IMR-90 (cell line): Measurements from ENCODE around the gene MPZL1. TPM values are rescaled to one million over a fixed set of nuclear protein-coding genes. Genes with fewer than 3 reads are reported as not detected.
A peak's percentile ranks its signal among the peaks of the same experiment; 100 is the strongest.

Experiments
- ATAC-seq: fragments of 200-7000 bp; cut with Tn5 transposase; 2 replicates; pipeline ENCODE4 v1.9.1; 2020; ENCODE audit warnings: low read depth, mild to moderate bottlenecking, moderate library complexity
- BruUV-seq: library from RNA; stranded (reverse); fragments of 400-500 nt; replicated peaks from 2 replicates; lab custom pipeline; 2021; lab: Mats Ljungman, UMichigan
- CTCF ChIA-PET: fragments of 300-600 bp; formaldehyde crosslinking; extraction: SDS; loops from one replicate; lab custom pipeline; 2021; ENCODE audit warnings: antibody characterized with exemption; lab: Yijun Ruan, JAX
- POLR2A ChIA-PET: fragments of 300-600 bp; sonication (Branson Sonifier 250); formaldehyde crosslinking; loops from one replicate; lab custom pipeline; 2022; ENCODE audit warnings: antibody characterized with exemption; ENCODE audit not compliant: unreplicated experiment; lab: Charles Lee
- DNase-seq: peaks from one replicate; pipeline ENCODE4 v3.0.0; 2013
- H2AFZ ChIP-seq: replicated peaks from 2 replicates; pipeline ENCODE3; 2013; ENCODE audit warnings: low read length, mild to moderate bottlenecking; ENCODE audit not compliant: poor library complexity
- H2AK5ac ChIP-seq: 2 replicates; pipeline ENCODE4 v1.6.1; 2013; ENCODE audit warnings: low read depth, low read length, inconsistent platforms
- H2AK9ac ChIP-seq: replicated peaks from 2 replicates; pipeline ENCODE3; 2013; ENCODE audit warnings: mild to moderate bottlenecking, low read depth, low read length, moderate library complexity; ENCODE audit not compliant: poor library complexity
- H2BK120ac ChIP-seq: 2 replicates; pipeline ENCODE4 v1.6.1; 2013; ENCODE audit warnings: low read depth, low read length, inconsistent platforms
- H2BK15ac ChIP-seq: 3 replicates; pipeline ENCODE4 v1.6.1; 2013; ENCODE audit warnings: low read depth, low read length, inconsistent platforms
- H2BK20ac ChIP-seq: 2 replicates; pipeline ENCODE4 v1.6.1; 2013; ENCODE audit warnings: low read depth, mild to moderate bottlenecking, inconsistent platforms, low read length, moderate library complexity
- H2BK5ac ChIP-seq: 2 replicates; pipeline ENCODE4 v1.6.1; 2013; ENCODE audit warnings: mild to moderate bottlenecking, low read depth, low read length, inconsistent platforms; ENCODE audit not compliant: poor library complexity, severe bottlenecking
- H3K14ac ChIP-seq: replicated peaks from 2 replicates; pipeline ENCODE4 v1.6.1; 2013; ENCODE audit warnings: low read depth, low read length, inconsistent platforms
- H3K18ac ChIP-seq: 2 replicates; pipeline ENCODE4 v1.6.1; 2013; ENCODE audit warnings: low read depth, low read length, control low read depth
- H3K23ac ChIP-seq: 2 replicates; pipeline ENCODE4 v1.6.1; 2013; ENCODE audit warnings: low read depth, low read length, inconsistent platforms
- H3K27ac ChIP-seq: 2 replicates; pipeline ENCODE4 v1.5.1; 2013; ENCODE audit warnings: mild to moderate bottlenecking, control low read depth, low read length; ENCODE audit not compliant: insufficient read depth
- H3K27me3 ChIP-seq: 2 replicates; pipeline ENCODE4 v1.6.1; 2013; ENCODE audit warnings: low read length; ENCODE audit not compliant: control insufficient read depth, insufficient read depth
- H3K36me3 ChIP-seq: 2 replicates; pipeline ENCODE4 v1.6.1; 2013; ENCODE audit warnings: low read length, mixed read lengths; ENCODE audit not compliant: control insufficient read depth, insufficient read depth
- H3K4ac ChIP-seq: 2 replicates; pipeline ENCODE4 v1.6.1; 2013; ENCODE audit warnings: low read depth, low read length, inconsistent platforms
- H3K4me1 ChIP-seq: 2 replicates; pipeline ENCODE4 v1.6.1; 2013; ENCODE audit warnings: low read length, mixed read lengths; ENCODE audit not compliant: control insufficient read depth, insufficient read depth
- H3K4me2 ChIP-seq: 2 replicates; pipeline ENCODE4 v1.6.1; 2013; ENCODE audit warnings: low read depth, mild to moderate bottlenecking, control low read depth, low read length, moderate library complexity
- H3K4me3 ChIP-seq: 2 replicates; pipeline ENCODE4 v1.5.1; 2013; ENCODE audit warnings: low read depth, mild to moderate bottlenecking, control low read depth, low read length, moderate library complexity; ENCODE audit not compliant: insufficient read depth
- H3K56ac ChIP-seq: 2 replicates; pipeline ENCODE4 v1.6.1; 2013; ENCODE audit warnings: low read length, inconsistent platforms; ENCODE audit not compliant: insufficient read depth; ENCODE audit errors: extremely low read depth
- H3K79me1 ChIP-seq, 2 experiments: 2 replicates each; pipeline ENCODE4 v1.6.1; 2013; ENCODE audit warnings: low read length in 2 of 2, inconsistent platforms in 1 of 2, low read depth in 1 of 2
- H3K9ac ChIP-seq: 2 replicates; pipeline ENCODE4 v1.6.1; 2013; ENCODE audit warnings: low read depth, low read length, control low read depth
- H3K9me1 ChIP-seq: 2 replicates; pipeline ENCODE4 v1.6.1; 2013; ENCODE audit warnings: low read length, inconsistent platforms; ENCODE audit not compliant: insufficient read depth
- H3K9me3 ChIP-seq: 2 replicates; pipeline ENCODE4 v1.6.1; 2013; ENCODE audit warnings: low read length; ENCODE audit not compliant: control insufficient read depth, insufficient read depth
- H4K20me1 ChIP-seq: 2 replicates; pipeline ENCODE4 v1.6.1; 2013; ENCODE audit warnings: low read length, inconsistent platforms; ENCODE audit not compliant: insufficient read depth
- H4K5ac ChIP-seq: 2 replicates; pipeline ENCODE4 v1.6.1; 2013; ENCODE audit warnings: mild to moderate bottlenecking, low read depth, low read length, control low read depth
- H4K8ac ChIP-seq, 2 experiments: 2 replicates each; pipeline ENCODE4 v1.6.1; 2013; ENCODE audit warnings: low read depth in 2 of 2, low read length in 2 of 2, control low read depth in 1 of 2, inconsistent platforms in 1 of 2
- H4K91ac ChIP-seq: 2 replicates; pipeline ENCODE4 v1.6.1; 2013; ENCODE audit warnings: low read depth, low read length, inconsistent platforms; ENCODE audit not compliant: insufficient read depth
- BHLHE40 ChIP-seq: fragments of 150-350 bp; IDR thresholded peaks from 2 replicates; pipeline ENCODE4 v1.6.1; 2016; ENCODE audit warnings: mild to moderate bottlenecking, low read depth, low read length
- CEBPB ChIP-seq: IDR thresholded peaks from 2 replicates; pipeline ENCODE4 v1.6.1; 2012; ENCODE audit warnings: low read depth, low read length, improper control_type of control experiment
- CHD1 ChIP-seq: IDR thresholded peaks from 2 replicates; pipeline ENCODE4 v1.6.1; 2012; ENCODE audit warnings: low read depth, low read length, improper control_type of control experiment
- FOS ChIP-seq: fragments of 150-350 bp; IDR thresholded peaks from 2 replicates; pipeline ENCODE4 v1.6.1; 2016; ENCODE audit warnings: low read depth, low read length
- MAFK ChIP-seq: IDR thresholded peaks from 2 replicates; pipeline ENCODE4 v1.6.1; 2012; ENCODE audit warnings: low read depth, low read length, improper control_type of control experiment
- MAZ ChIP-seq: IDR thresholded peaks from 2 replicates; pipeline ENCODE4 v1.6.1; 2012; ENCODE audit warnings: low read depth, mild to moderate bottlenecking, low read length, improper control_type of control experiment, moderate library complexity, borderline replicate concordance
- MXI1 ChIP-seq: IDR thresholded peaks from 2 replicates; pipeline ENCODE4 v1.6.1; 2012; ENCODE audit warnings: low read depth, mild to moderate bottlenecking, low read length, moderate library complexity, borderline replicate concordance
- NFE2L2 ChIP-seq: fragments of 150-350 bp; IDR thresholded peaks from 2 replicates; pipeline ENCODE4 v1.6.1; 2016; ENCODE audit warnings: low read depth, mild to moderate bottlenecking, low read length
- POLR2A ChIP-seq: IDR thresholded peaks from 2 replicates; pipeline ENCODE4 v1.6.1; 2012; ENCODE audit warnings: mild to moderate bottlenecking, low read depth, low read length
- RAD21 ChIP-seq: IDR thresholded peaks from 2 replicates; pipeline ENCODE4 v1.6.1; 2012; ENCODE audit warnings: low read length, improper control_type of control experiment
- RCOR1 ChIP-seq: IDR thresholded peaks from 2 replicates; pipeline ENCODE4 v1.6.1; 2012; ENCODE audit warnings: mild to moderate bottlenecking, low read length, improper control_type of control experiment; ENCODE audit not compliant: insufficient replicate concordance
- RFX5 ChIP-seq: IDR thresholded peaks from 2 replicates; pipeline ENCODE4 v1.8.0; 2012; ENCODE audit warnings: low read depth, mild to moderate bottlenecking, low read length, moderate library complexity
- SMC3 ChIP-seq: fragments of 150-350 bp; IDR thresholded peaks from 2 replicates; pipeline ENCODE4 v1.6.1; 2016; ENCODE audit warnings: low read depth, mild to moderate bottlenecking, antibody characterized with exemption, low read length, moderate library complexity
- WGBS, 2 experiments: methylation state at CpG; one replicate each; pipeline versions ENCODE4 v1.1.5 to v1.1.7; 2013; ENCODE audit warnings: missing lambda C conversion rate in 2 of 2; ENCODE audit not compliant: insufficient read length in 1 of 2; ENCODE audit errors: extremely low coverage in 2 of 2; 5-methylcytosine and 5-hydroxymethylcytosine counted together
- dilution Hi-C: fragments of 300-500 bp; cut with HindIII; formaldehyde crosslinking; loops from one replicate; pipeline ENCODE4 v1.14.3; 2018; ENCODE audit warnings: low sequenced_read_pairs; ENCODE audit not compliant: unreplicated experiment
- in situ Hi-C: fragments of 300-500 bp; cut with MboI; formaldehyde crosslinking; loops from 3 replicates; pipeline ENCODE4 v1.14.3; 2019; ENCODE audit warnings: low sequenced_read_pairs, inconsistent platforms, mixed read lengths
- intact Hi-C: fragments of 100-400 bp; cut with micrococcal nuclease; formaldehyde crosslinking; loops from 2 replicates; pipeline ENCODE4 v1.10.0; 2022
- polyA plus RNA-seq, 3 experiments: library from polyadenylated mRNA; depleted of rRNA; stranded (reverse); fragments of >200 nt; gene quantifications; 2 replicates each; pipeline ENCODE4 v1.2.3, GENCODE V29; 2012; ENCODE audit warnings: low replicate concordance in 1 of 3
- total RNA-seq: library from RNA; depleted of rRNA; stranded (reverse); fragments of >200 nt; gene quantifications from 2 replicates; pipeline ENCODE4 v1.2.3, GENCODE V29; 2012
- TF ChIP-seq, protein P1 (sequence below): fragments of 150-350 bp; IDR thresholded peaks from 2 replicates; pipeline ENCODE4 v1.6.1; 2017; ENCODE audit warnings: mild to moderate bottlenecking, antibody characterized with exemption, low read length, low read depth
- TF ChIP-seq, protein P2 (sequence below): conservative IDR thresholded peaks from 2 replicates; pipeline ENCODE4 v1.5.1; 2012; ENCODE audit warnings: mild to moderate bottlenecking, low read depth, low read length, improper control_type of control experiment
- TF ChIP-seq, protein P3 (sequence below): fragments of 150-350 bp; IDR thresholded peaks from 2 replicates; pipeline ENCODE4 v1.6.1; 2016; ENCODE audit warnings: low read depth, mild to moderate bottlenecking, low read length, moderate library complexity, borderline replicate concordance

MPZL1 gene
- total and polyA plus RNA-seq, 2 of the 4 experiments (the other 2 are of a cell fraction), result 55.3 to 87.3 TPM

DNA sequence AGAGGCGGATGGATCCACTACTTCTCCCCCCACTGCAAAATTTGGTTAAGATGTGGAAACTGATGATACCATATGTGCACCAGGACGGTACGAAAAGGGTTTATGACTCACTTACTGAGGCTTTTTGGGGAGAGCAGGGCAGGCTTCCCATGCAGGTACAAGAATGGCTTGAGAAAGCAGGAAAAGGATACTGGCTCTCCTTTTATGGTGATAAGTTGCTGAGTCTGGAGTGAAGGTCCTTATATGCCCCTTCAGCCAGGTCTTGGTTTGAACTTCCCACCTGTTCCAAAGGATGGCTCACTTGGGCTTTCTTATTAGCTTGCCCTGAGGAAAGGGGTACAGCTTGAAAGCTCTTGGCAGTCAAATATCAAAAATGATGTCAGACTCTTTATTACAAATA lies 23.1 kb downstream of the MPZL1 start:
- Histone ChIP-seq H3K27me3 (no peaks in the 10 kb centered on the region), H2BK120ac (no peak overlapping the region), H2AK5ac (no peak overlapping the region), H3K14ac (no peak overlapping the region), H4K91ac (no peak overlapping the region), H3K56ac (no peak overlapping the region), H4K5ac (no peak overlapping the region), H3K23ac (0 out of 2 replicates have a peak overlapping the region, but pooled peaks have one; percentile 8), H2BK15ac (no peak overlapping the region), H2BK20ac (no peak overlapping the region), H3K4me2 (no peak overlapping the region), H3K4me3 (no peak overlapping the region), H3K36me3 (no peaks in the 10 kb centered on the region), H2BK5ac (no peak overlapping the region), H3K9me1 (peaks cover 25% of the 10 kb centered on the region), H3K18ac (no peak overlapping the region), H3K4ac (no peak overlapping the region), H3K4me1 (peaks cover 14% of the 10 kb centered on the region), H4K8ac (no peak overlapping the region), H3K9me3 (no peaks in the 10 kb centered on the region), H4K20me1 (peaks cover 74% of the 10 kb centered on the region), H3K9ac (no peak overlapping the region), H2AK9ac (no peak overlapping the region), H3K27ac (no peak overlapping the region), H2AFZ (no peak overlapping the region), H3K79me1 (peaks cover 25 to 67% of the 10 kb centered on the region in 2 experiments)
- DNase-seq (no peak), ATAC-seq (no peak)
- ChIA-PET CTCF (no interaction called here), POLR2A (no interaction called here)
- BruUV-seq, result no TSS peak
- dilution Hi-C loops (no loop called here), in situ Hi-C loops (no loop called here), intact Hi-C loops (no loop called here)
- WGBS, 2 experiments, result no CpG with 5 or more reads among the region's 3 CpGs
- no peak for TF ChIP-seq SMC3
- no peak for TF ChIP-seq MXI1
- no peak for TF ChIP-seq NFE2L2
- TF ChIP-seq RAD21, result no peak
- no peak for TF ChIP-seq MAZ
- no peak for TF ChIP-seq CHD1
- TF ChIP-seq, protein P1, sequence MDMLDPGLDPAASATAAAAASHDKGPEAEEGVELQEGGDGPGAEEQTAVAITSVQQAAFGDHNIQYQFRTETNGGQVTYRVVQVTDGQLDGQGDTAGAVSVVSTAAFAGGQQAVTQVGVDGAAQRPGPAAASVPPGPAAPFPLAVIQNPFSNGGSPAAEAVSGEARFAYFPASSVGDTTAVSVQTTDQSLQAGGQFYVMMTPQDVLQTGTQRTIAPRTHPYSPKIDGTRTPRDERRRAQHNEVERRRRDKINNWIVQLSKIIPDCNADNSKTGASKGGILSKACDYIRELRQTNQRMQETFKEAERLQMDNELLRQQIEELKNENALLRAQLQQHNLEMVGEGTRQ, result no peak
- no peak for TF ChIP-seq POLR2A
- TF ChIP-seq RCOR1, result no peak
- TF ChIP-seq, protein P2, sequence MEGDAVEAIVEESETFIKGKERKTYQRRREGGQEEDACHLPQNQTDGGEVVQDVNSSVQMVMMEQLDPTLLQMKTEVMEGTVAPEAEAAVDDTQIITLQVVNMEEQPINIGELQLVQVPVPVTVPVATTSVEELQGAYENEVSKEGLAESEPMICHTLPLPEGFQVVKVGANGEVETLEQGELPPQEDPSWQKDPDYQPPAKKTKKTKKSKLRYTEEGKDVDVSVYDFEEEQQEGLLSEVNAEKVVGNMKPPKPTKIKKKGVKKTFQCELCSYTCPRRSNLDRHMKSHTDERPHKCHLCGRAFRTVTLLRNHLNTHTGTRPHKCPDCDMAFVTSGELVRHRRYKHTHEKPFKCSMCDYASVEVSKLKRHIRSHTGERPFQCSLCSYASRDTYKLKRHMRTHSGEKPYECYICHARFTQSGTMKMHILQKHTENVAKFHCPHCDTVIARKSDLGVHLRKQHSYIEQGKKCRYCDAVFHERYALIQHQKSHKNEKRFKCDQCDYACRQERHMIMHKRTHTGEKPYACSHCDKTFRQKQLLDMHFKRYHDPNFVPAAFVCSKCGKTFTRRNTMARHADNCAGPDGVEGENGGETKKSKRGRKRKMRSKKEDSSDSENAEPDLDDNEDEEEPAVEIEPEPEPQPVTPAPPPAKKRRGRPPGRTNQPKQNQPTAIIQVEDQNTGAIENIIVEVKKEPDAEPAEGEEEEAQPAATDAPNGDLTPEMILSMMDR, result no peak
- no peak for TF ChIP-seq MAFK
- TF ChIP-seq CEBPB, result no peak
- TF ChIP-seq, protein P3, sequence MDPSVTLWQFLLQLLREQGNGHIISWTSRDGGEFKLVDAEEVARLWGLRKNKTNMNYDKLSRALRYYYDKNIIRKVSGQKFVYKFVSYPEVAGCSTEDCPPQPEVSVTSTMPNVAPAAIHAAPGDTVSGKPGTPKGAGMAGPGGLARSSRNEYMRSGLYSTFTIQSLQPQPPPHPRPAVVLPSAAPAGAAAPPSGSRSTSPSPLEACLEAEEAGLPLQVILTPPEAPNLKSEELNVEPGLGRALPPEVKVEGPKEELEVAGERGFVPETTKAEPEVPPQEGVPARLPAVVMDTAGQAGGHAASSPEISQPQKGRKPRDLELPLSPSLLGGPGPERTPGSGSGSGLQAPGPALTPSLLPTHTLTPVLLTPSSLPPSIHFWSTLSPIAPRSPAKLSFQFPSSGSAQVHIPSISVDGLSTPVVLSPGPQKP, result no peak
- no peak for TF ChIP-seq BHLHE40
- no peak for TF ChIP-seq RFX5
- no peak for TF ChIP-seq FOS
